ENCODE measurements around the gene PCNX3.

PCNX3 gene

DNA sequence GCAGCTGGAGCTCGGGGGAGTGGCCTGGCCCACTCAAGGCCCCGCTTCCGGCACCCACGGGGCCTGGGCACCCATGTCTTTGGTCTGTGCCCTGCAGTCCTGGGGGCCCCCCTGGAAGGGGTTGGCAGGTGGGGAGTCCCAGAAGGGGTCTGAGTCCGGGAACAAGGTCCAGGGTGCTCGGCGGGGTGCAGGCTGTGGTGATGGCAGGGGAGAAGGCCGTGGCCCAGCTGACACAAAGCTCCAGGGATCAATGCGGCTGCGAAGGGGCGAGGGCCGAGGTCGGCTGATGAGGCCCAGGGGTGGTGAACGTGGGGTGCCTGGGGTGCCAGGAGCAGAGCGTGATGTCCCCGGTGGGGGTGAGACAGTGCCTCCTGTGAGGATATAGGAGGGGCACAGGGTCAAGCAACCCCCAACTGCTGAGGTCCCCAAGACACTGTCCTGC is 17.3 kb upstream of the PCNX3 start:
- no peak for DNase-seq (ENCODE audit: low read depth in 2 of 2)

DNA sequence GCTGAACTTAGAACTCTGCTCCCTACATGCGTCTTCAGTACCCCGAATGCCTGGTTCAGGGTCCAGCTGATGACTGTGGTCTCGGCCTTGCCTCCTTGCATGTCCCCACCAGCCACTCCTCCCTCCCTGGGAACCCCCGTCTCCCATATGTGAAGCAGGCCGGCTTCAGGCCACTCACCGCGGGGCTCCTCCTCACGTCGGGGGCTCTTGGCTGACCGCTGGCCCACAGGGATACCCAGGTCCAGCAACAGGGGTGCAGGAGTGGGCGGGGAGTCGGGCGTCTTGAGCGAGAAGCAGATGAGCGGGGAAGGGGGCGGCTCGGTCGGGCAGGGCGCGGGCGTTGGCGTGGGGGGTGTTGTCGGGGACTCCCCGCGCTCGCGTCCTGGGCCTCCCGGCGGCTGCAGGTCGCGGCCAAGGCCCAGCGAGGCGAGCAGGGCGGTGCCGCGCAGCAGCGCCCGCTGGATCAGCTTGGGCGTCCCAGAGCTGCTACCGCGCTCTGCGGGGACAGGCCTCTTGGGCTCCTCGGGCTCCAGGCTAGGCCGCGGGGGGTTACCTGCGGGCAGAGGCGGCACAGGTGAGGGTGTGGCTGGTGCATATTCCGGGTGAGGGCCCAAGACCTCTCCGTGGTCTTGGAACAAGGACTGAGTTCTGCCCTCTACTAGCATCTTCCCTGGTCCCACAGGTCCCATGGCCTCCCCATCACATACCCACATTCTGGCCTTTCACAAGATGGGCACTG is 16.2 kb upstream of the PCNX3 start:
- DNase-seq (ENCODE audit: low read depth in 2 of 2) = no peak

DNA sequence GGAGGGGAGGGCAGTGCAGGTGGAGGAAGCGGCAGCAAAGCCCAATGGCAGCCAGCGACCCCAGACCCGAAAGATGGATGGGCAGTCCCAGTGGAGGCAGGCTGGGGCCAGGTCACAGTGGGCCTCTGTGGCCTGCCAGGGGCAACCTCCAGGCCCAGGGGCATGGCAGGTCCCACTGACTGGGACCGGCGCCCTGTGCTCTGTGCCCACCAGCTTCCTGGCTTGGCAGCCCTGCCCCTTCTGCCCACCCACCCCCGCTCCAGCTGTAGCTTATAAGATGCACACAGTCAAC is 15.7 kb upstream of the PCNX3 start:
- no peak for DNase-seq (ENCODE audit: low read depth in 2 of 2)

DNA sequence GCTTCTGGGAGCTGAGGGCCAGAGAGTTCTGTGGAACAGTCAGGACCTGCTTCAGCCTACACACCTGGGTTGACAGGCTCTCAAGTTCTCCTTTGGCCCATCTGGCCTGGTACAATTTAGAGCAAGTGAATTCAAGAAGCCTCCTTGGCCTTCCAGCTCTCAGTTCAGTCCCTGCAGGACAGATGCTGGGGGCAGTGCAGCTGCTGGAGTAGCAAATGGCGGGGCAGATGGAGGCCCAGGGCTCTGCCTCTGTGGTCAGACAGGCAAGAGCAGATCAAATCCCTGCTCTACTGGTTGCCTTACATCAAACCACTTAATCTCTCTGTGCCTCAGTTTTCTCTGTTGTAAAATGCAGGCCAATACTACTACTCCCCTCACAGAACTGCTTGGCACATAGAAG is 11.3 kb upstream of the PCNX3 start:
- DNase-seq (ENCODE audit: low read depth in 2 of 2) = no peak

DNA sequence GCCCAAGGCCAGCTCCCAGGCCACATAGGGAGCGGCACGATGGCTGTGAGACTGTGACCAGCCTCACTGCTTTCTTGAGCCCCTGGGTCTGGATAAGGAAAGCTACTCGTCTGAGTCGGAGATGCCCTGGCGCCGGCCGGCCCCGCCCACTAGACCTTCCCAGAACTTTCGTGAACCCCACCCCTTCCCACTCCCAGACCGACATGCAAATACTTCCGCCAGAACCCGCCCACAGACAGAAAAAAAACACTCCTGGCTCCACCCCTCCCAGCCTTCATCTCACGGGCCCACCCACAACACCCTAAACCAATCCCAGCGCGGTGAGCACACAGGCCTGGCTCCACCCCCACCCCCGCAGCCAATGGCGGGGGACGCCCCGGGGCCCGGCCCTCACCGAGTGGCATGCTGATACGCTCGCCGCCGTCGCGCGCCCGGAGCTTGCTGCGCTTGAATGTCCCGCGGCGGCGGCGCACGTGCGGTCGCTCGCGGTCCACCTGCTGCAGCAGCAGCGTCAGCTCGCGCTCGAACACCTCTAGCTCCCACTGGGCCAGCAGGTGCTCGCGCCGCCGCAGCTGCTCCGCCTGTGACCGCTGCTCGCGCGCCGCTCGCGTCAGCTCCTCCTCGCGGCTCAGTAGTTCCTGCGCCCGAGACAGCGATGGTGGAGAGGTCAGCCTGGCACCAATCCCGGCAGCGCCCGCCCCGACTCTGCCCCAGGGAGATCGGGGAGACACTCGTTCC is 8.5 kb upstream of the PCNX3 start:
- no peak for DNase-seq (ENCODE audit: low read depth in 2 of 2)

DNA sequence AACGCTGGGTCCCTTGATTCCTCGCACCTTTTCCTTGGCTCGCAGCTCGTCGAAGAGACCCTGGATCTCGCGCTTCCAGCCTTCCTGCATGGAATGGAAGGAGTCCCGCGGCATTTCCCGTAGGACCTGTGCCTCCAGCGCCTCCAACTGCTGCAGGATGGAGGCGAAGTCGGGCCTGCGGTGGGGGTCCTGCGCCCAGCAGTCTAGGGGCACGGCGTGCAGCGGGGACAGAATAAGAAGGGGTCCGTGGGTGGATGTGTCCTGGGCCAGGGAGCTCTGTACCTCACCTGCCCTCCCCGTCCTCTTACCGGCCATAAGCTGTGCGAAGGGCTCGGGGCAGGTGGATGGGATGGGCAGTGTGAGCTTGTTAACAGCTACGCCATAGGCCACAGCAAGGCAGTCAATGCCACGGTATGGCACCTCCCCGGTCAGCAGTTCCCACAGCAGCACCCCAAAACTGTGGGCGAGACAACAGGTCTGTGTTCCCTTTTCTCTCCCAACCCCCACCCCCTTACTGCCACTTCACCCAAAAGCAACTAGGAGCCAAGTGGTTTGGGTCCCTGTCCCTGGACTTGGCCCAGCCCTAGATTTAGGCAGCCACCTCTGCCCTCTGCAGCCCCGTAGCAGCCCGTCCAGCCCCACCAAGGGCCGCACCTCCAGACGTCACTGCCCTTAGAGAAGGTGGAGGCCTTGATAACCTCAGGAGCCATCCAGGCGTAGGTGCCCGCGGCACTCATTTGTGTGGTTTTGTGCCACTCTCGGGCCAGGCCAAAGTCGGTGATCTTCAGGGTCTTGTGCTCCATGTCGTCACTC is 7.8 kb upstream of the PCNX3 start:
- no peak for DNase-seq (ENCODE audit: low read depth in 2 of 2)

DNA sequence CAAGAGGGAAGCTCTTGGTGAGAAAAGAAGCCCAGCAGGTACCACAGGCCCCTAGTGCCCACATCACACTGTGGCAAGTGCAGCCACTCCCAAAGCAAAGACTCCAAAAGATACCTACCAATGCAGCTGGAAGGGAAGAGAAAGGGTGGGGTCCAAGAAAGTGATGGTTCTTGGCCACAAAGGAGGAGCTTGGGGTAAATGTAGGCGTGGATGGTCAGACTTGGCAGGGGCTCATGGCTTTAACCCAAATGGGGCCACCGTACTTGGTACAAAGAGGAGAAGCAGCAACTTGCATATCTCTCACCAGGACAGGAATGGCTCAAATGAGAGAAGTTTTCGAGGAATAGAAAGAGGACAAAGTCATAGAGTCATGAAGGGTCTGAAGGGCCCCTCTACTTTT is 6.3 kb upstream of the PCNX3 start:
- no peak for DNase-seq (ENCODE audit: low read depth in 2 of 2)

DNA sequence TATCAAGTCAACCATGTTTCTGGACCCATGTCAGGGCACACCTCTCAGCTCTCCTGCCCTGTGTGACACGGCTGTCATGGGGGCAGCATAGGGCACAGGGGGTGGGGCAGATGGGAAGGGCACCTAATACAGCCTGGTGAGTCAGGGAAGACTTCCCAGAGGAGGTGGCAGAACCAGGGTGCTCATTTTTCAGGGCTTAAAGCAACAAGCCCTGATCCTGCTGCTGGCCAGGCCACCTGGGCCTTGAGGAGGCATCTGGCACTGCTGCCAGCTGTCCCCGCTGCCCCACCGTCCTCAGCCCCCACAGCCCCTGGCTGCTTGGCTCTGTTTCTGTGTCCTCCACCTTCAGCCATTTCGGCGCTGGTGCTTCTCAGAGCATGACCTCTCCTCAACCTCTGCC is 5.9 kb upstream of the PCNX3 start:
- DNase-seq (ENCODE audit: low read depth in 2 of 2) = no peak

DNA sequence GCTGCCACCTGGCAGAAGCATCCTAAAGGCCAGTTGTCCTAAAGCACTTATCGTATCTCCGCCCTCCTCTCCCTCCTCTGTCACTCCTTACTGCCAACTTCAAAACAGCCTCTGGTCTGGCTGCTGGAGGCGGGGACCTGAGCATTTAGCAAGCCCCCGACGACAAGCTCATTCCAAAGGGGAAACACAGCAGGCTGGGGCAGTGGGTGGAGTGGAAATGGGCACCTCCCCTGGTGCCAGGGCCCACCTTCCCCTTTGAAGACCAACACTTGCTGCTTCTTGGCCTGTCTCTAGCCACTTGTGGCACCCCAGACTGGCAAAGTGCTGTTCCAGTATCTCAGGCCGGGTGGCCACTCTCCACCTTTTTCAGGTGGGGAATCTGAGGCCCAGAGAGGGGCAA is 5.2 kb upstream of the PCNX3 start:
- DNase-seq (ENCODE audit: low read depth in 2 of 2) = no peak

DNA sequence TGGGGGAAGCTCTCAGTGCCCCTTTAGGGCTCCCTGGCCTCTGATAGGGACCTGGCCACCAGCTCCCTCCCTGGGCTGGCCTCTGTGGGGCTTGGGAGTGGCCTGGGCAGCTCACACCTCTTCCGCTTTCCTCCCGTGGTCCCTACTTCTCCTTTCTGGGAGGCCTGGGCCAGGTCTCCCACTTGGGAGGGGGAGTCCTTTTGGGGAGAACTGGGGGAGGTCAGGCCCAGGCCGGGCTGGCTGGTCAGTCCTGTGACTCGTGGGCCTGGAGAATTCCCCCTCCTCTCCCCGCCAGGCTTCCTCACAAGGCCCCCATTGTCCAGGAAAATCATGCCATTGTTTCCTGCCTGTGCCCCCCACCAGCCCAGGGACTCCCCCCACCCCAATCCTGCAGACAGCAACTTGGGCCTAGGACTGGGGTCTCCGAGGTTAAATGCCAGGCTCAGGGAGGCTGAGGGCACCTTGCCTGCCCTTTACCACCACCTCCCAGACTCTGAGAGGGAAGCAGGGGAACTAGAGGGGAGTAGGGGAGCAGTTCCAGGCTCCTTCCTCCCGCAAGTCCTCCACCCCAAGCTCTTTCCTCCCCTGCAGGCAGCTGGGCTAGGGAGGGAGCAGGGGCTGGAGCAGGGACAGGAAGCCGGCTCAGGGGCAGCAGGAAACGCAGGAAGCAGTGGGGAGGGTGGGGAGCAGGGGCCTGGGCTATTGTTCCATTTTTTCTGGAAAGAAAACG is 4.4 kb upstream of the PCNX3 start:
- DNase-seq (ENCODE audit: low read depth in 2 of 2) = no peak

DNA sequence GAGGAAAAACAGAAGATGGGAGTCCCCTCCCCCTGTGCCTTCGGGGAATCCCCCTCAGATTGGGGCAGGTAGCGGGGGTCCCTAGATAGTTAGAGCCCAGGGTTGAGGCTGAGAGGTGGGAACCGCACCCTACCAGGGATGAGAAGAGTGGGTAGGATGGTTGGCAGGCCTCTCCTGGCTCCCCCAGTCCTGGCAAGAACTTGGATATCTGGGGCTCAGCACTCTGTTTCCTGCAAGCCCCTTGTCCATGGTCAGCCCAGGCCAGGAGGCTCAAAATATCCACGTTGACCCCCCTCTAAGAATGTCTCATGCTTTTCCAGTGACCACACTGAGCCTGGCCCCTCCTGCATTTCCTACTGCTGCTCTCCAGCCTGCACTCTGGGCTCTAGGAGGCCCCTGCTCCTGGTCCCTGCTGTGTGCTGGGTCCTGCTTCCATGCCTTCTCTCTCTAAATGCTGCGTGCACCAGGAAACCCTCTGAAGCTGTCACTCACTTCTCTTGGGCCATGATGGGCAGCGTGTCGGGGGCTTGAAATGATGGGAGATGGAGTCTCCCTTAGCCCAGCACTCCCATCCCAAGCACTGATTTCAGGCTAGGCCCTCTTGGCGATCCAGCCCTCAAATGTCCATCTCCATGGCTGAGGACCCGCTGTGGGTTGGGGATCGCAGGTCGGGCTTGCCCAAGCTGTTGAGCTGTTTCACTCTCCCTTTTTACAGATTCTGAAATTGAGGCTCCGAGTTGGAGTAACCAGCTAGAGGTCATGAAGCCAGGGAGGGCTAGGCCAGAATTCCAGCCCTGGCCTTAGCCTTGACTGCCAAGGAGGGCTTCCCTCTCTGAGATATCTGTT is 3.6 kb upstream of the PCNX3 start:
- no peak for DNase-seq (ENCODE audit: low read depth in 2 of 2)

DNA sequence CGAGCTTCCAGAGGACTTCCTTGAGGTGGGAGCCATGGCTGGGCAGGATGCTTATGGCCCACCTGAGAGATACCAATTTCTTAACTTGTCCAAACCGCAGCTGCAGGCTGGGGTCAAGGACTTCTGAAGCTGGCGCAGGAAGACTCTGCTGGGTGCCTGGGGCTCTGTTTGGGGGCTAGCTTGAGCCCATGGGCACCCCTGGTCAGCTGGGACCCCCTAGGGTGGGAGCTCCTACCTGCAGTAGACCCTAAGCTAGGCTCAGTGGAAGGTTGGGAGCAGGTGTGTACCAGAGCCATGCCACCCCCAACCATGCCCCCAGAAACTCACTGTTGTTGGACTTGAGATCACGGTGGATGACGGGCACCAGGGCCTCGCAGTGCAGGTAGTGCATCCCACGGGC is 2.9 kb upstream of the PCNX3 start:
- no peak for DNase-seq (ENCODE audit: low read depth in 2 of 2)

DNA sequence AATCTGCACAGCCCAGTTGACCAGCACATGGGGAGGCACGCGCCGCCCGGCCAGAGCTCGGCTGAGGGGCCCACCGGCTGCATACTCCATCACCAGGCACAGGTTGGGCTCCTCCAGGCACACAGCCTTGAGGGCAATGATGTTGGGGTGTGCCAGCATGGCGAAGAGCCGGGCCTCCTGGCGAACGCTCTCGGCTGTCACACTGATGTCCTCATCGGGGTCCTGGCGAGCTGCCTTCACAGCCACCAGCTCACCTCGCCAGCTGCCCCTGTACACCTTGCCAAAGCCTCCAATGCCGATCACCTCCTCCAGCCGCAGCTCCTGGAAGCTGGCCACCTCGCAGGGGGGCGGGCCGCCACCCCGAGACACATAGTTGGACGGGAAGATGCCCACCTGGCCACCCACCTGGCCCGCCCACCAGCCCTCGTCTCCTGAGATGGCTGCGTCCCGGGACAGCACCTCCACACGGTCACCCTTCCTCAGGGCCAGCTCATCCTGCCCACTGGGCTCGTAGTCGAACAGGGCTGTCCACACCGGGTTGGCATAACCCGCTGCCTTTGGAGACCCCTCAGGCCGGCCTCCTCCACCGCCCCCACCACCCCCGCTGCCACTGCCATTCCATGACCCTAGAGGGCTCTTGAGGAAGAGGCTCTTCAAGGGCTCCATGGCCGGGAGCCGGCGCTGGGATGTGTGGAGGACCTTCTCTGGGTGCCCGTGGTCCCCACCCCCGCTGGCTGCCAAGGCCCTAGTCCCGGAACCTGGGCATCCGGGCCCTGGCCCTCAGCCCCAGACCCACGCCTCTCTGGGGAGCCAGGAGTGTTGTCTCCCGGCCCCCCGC is 2.3 kb upstream of the PCNX3 start:
- no peak for DNase-seq (ENCODE audit: low read depth in 2 of 2)

DNA sequence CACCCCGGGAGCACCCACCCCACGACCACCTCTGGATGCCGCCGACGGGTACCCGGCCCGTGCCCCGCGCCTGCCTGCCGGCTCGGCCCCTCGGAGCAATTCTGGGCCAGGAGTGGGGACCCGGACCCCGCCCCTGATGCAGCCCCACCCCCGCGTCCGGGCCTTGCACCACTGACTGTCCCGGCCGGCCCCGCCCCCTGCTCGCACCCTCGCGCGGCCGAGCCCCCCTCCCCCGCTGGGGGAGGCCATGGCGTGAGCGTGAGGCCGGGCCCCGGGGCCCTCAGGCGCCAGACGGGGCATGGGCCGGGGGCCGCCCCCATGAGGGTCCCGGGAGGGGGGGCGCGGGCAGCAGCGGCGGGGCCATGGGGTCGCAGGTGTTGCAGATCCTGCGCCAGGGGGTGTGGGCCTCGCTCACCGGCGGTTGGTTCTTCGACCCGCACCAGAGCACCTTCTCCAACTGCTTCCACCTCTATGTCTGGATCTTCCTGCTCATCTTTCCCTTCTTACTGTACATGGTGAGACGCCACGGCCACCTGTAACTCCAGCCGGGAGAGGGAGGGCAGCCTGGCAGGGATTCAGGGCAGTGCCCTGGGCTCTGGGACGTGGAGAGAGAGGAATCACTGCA is 486 bp downstream of the PCNX3 start:
- peak in 1 of 2 donors; percentile 48 for DNase-seq (ENCODE audit: low read depth in 2 of 2)

DNA sequence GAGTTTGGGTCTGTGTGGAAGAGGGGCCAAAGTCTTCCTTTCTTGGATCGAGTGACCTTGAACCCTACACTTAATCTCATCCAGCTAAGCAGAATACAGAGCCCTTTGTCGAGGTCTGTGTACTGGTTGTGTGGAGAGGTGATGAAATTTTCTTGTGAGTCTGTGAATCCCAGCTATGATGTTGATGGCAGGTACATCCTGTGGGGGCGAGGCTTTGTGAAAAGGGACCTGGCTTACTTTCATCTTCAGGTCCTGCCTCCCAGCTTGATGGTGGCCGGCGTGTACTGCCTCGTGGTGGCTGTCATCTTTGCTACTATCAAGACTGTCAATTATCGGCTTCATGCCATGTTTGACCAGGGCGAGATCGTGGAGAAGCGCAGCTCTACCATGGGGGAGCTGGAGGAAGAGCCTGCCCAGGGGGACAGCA is 1.0 kb downstream of the PCNX3 start:
- no peak for DNase-seq (ENCODE audit: low read depth in 2 of 2)

DNA sequence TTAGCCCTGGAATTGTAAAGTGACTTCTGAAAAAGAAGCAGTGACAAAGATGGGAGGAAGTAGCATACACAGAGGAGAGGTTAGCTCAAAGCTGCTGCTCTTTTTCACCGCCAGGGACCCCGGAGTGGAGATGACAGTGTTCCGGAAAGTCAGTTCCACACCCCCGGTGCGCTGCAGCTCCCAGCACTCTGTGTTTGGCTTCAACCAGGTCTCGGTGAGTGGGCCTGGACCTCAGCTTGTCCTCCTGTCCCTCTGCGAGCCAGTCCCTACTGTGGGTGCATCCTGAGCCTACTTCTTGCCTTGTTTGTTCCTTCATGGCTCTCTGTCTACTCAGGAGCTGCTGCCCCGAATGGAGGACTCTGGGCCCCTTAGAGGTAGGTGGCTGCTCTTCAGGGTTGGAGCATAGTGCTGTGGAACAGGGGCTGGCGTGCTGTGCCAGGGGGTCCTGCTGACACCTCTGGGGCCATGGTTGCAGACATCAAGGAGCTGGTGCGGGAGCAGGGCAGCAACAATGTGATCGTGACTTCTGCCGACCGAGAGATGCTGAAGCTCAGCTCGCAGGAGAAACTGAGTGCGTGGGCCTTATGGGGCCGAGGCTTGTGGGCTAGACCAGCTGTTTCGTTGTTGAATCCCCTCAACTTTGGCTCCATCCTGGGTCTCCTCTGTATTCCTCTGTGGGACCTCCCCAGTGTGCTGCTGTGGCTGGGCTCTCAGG is 1.7 kb downstream of the PCNX3 start:
- DNase-seq (ENCODE audit: low read depth in 2 of 2) = no peak

DNA sequence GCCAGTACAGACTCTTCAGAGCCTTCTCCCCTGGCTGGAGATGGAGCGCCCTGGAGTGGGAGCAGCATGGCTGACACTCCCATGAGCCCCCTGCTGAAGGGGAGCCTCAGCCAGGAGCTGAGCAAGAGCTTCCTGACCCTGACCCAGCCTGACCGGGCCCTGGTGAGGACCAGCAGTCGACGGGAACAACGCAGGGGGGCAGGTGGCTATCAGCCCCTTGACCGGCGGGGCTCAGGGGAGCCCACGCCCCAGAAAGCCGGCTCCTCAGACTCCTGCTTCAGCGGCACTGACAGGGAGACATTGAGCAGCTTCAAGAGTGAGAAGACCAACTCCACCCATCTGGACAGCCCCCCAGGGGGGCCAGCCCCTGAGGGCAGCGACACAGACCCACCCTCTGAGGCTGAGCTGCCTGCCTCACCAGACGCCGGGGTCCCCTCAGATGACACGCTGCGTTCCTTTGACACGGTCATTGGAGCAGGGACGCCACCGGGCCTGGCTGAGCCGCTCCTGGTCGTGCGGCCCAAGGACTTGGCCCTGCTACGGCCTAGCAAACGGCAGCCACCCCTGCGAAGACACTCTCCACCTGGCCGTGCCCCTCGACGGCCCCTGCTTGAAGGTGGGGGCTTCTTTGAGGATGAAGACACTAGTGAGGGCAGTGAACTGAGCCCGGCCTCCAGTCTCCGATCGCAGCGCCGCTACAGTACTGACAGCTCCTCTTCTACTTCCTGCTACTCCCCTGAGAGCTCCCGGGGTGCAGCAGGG is 2.6 kb downstream of the PCNX3 start:
- no peak for DNase-seq (ENCODE audit: low read depth in 2 of 2)

DNA sequence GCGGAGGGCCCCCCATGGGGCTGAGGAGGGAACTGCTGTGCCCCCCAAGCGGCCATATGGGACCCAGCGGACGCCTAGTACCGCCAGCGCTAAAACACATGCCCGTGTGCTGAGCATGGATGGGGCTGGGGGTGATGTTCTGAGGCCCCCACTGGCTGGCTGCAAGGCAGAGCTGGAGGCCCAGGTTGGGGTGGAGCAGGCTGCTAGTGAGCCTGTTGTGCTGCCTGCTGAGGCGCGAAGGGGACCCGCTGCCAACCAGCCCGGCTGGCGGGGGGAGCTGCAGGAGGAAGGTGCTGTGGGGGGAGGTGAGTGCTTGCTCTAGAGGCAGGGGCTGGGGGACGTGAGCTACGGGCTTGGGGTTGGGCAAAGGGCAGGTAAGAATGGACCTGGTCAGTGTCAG is 3.2 kb downstream of the PCNX3 start:
- no peak for DNase-seq (ENCODE audit: low read depth in 2 of 2)
